ENCODE results near the gene COA1. TPM values are rescaled to one million over a fixed set of nuclear protein-coding genes. Genes with fewer than 3 reads are reported as not detected.

The COA1 gene
- polyA plus RNA-seq, 1 of the 3 experiments (the other 2 are of a cell fraction): 42.8 TPM

DNA sequence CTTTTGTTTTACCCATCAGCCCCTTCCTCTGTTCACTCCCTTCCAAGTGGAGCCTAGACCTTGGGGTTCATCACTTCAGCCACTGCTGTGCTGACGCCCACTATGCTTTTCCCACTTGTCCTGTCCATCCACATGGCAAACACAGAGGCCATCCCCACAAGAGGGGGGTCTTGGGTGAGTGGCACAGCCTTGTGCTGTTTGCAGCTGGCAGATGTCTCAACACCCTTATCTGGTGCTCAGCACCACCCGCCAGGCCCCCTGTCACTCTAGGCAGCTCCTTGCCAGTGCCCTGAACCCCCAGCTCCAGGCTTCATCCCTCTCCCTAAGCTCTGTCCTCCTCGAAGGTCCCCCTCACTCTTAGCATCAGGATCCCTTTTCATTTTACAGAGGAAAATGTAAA lies 42.2 kb upstream of the COA1 start:
- no peak overlapping the region for H2AFZ ChIP-seq (ENCODE audit: low read depth)
- CTCF ChIA-PET: interaction anchor here (0.9 kb wide), 1 partner anchor 67 kb away, joined by 3 read pairs; no protein-coding TSS in a partner anchor
- H3K9me3 ChIP-seq: no peaks in the 10 kb centered on the region
- WGBS (ENCODE audit: low lambda C conversion rate): 72% methylated on average over 3 of the region's 3 CpGs
- peaks cover 10 to 22% of the 10 kb centered on the region in 2 experiments for H3K36me3 ChIP-seq (replicated peaks in 1 of 2; ENCODE audit: control insufficient read depth in 1 of 2, insufficient read depth in 2 of 2, low read length in 1 of 2)
- no peaks in the 10 kb centered on the region for H3K9me2 ChIP-seq
- POLR2A ChIA-PET: no interaction called here
- no peak overlapping the region for H3K4me3 ChIP-seq (ENCODE audit: low read depth in 2 of 2, low read length in 1 of 2)
- no peak overlapping the region for H3K4me2 ChIP-seq
- TF ChIP-seq, protein P1, sequence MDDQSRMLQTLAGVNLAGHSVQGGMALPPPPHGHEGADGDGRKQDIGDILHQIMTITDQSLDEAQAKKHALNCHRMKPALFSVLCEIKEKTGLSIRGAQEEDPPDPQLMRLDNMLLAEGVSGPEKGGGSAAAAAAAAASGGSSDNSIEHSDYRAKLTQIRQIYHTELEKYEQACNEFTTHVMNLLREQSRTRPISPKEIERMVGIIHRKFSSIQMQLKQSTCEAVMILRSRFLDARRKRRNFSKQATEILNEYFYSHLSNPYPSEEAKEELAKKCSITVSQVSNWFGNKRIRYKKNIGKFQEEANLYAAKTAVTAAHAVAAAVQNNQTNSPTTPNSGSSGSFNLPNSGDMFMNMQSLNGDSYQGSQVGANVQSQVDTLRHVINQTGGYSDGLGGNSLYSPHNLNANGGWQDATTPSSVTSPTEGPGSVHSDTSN (IDR thresholded peaks at IDR 0.05): no peak
- no peak for TF ChIP-seq FOXM1 (IDR thresholded peaks at IDR 0.05; ENCODE audit: low read depth)
- TF ChIP-seq POLR2AphosphoS5 (IDR thresholded peaks at IDR 0.05; ENCODE audit: low read depth, low read length): no peak
- TF ChIP-seq MEF2A (IDR thresholded peaks at IDR 0.05; ENCODE audit: borderline replicate concordance, low read depth): no peak
- no peak for TF ChIP-seq TEAD4 (IDR thresholded peaks at IDR 0.05; ENCODE audit: borderline replicate concordance, insufficient read depth)
- TF ChIP-seq, protein P2, sequence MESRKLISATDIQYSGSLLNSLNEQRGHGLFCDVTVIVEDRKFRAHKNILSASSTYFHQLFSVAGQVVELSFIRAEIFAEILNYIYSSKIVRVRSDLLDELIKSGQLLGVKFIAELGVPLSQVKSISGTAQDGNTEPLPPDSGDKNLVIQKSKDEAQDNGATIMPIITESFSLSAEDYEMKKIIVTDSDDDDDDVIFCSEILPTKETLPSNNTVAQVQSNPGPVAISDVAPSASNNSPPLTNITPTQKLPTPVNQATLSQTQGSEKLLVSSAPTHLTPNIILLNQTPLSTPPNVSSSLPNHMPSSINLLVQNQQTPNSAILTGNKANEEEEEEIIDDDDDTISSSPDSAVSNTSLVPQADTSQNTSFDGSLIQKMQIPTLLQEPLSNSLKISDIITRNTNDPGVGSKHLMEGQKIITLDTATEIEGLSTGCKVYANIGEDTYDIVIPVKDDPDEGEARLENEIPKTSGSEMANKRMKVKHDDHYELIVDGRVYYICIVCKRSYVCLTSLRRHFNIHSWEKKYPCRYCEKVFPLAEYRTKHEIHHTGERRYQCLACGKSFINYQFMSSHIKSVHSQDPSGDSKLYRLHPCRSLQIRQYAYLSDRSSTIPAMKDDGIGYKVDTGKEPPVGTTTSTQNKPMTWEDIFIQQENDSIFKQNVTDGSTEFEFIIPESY (IDR thresholded peaks at IDR 0.05; ENCODE audit: borderline replicate concordance, low read depth): no peak
- TF ChIP-seq RXRA (IDR thresholded peaks at IDR 0.05; ENCODE audit: borderline replicate concordance, low read depth): no peak
- TF ChIP-seq, protein P3, sequence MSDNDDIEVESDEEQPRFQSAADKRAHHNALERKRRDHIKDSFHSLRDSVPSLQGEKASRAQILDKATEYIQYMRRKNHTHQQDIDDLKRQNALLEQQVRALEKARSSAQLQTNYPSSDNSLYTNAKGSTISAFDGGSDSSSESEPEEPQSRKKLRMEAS (IDR thresholded peaks at IDR 0.05; ENCODE audit: low read depth): no peak
- no peak for TF ChIP-seq YY1 (IDR thresholded peaks at IDR 0.05; ENCODE audit: low read depth)
- no peak for TF ChIP-seq GATA2 (CRISPR knock-in tag; IDR thresholded peaks at IDR 0.05)
- TF ChIP-seq JUND (IDR thresholded peaks at IDR 0.05): no peak
- TF ChIP-seq TAF1 (IDR thresholded peaks at IDR 0.05; ENCODE audit: borderline replicate concordance, low read depth, low read length): no peak
- TF ChIP-seq, protein P4, sequence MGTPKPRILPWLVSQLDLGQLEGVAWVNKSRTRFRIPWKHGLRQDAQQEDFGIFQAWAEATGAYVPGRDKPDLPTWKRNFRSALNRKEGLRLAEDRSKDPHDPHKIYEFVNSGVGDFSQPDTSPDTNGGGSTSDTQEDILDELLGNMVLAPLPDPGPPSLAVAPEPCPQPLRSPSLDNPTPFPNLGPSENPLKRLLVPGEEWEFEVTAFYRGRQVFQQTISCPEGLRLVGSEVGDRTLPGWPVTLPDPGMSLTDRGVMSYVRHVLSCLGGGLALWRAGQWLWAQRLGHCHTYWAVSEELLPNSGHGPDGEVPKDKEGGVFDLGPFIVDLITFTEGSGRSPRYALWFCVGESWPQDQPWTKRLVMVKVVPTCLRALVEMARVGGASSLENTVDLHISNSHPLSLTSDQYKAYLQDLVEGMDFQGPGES (IDR thresholded peaks at IDR 0.05; ENCODE audit: low read depth, low read length): no peak
- no peak for TF ChIP-seq SMC3 (IDR thresholded peaks at IDR 0.05; ENCODE audit: low read depth, low read length)
- TF ChIP-seq GABPA (IDR thresholded peaks at IDR 0.05; ENCODE audit: low read depth): no peak
- TF ChIP-seq CHD2 (IDR thresholded peaks at IDR 0.05; ENCODE audit: low read length, partially characterized antibody): no peak
- no peak for TF ChIP-seq RAD21 (IDR thresholded peaks at IDR 0.05; ENCODE audit: low read length)
- no peak for TF ChIP-seq RFX5 (IDR thresholded peaks at IDR 0.05; ENCODE audit: low read length)
- no peaks in the 10 kb centered on the region for H3K27me3 ChIP-seq (ENCODE audit: insufficient read depth)
- H3K9ac ChIP-seq: no peak overlapping the region
- no peak for DNase-seq
- H3F3A ChIP-seq (replicated peaks; ENCODE audit: insufficient read depth): no peaks in the 10 kb centered on the region
- peaks cover 0 to 21% of the 10 kb centered on the region in 2 experiments; a peak in 2 of 4 replicates for H3K4me1 ChIP-seq (ENCODE audit: control insufficient read depth in 1 of 2, insufficient read depth in 2 of 2, low read depth in 1 of 2, low read length in 1 of 2)
- H3K27ac ChIP-seq (ENCODE audit: low read depth in 2 of 2, low read length in 1 of 2): no peak overlapping the region
- H3K79me2 ChIP-seq (ENCODE audit: insufficient read depth): peaks cover 8% of the 10 kb centered on the region; the same call in 1 of the 2 replicates
- H4K20me1 ChIP-seq (ENCODE audit: insufficient read depth): no peaks in the 10 kb centered on the region
